GM18502 (cell line): ENCODE results near the gene UPK1A.
"Not testable (repeated sequence)": the region's sequence is repeated elsewhere in the genome, so short reads cannot be mapped to it uniquely, and the experiment has no call there.

Source experiments
- ATAC-seq: cut with Tn5 transposase; IDR thresholded peaks from one replicate; pipeline ENCODE4 v1.9.1; 2021; ENCODE audit warnings: mild to moderate bottlenecking; ENCODE audit not compliant: unreplicated experiment, poor library complexity

The UPK1A gene

GRCh38 chr19:35644206-35644986, 21.9 kb upstream of the UPK1A start:
- ATAC-seq, result peak; percentile 70

GRCh38 chr19:35644987-35645679, 21.2 kb upstream of the UPK1A start:
- ATAC-seq, result no peak

- ATAC-seq, result no peak
Measured at GRCh38 chr19:35645680-35646511, 20.4 kb upstream of the UPK1A start.

- peak; percentile 60 for ATAC-seq
Measured at GRCh38 chr19:35648017-35648961, 18.0 kb upstream of the UPK1A start, which contains the start of gene COX6B1. TSS of gene COX6B1 (plus strand) at chr19:35648323. CDS start at chr19:35651244, 2,921 bp downstream.

GRCh38 chr19:35650581-35650980, 15.7 kb upstream of the UPK1A start:
- no peak for ATAC-seq

- not testable (repeated sequence) for ATAC-seq
Measured at GRCh38 chr19:35654828-35655227, 11.5 kb upstream of the UPK1A start.

- ATAC-seq, result no peak
Measured at GRCh38 chr19:35655600-35655999, 10.7 kb upstream of the UPK1A start.

GRCh38 chr19:35656700-35657099, 9.6 kb upstream of the UPK1A start:
- no peak for ATAC-seq

GRCh38 chr19:35657904-35658700, 8.2 kb upstream of the UPK1A start:
- ATAC-seq, result no peak

GRCh38 chr19:35661995-35662340, 4.3 kb upstream of the UPK1A start:
- no peak for ATAC-seq

GRCh38 chr19:35663981-35664380, 2.3 kb upstream of the UPK1A start:
- ATAC-seq, result no peak

- ATAC-seq, result no peak
Measured at GRCh38 chr19:35665157-35665556, 1.2 kb upstream of the UPK1A start.

GRCh38 chr19:35665604-35666003, 713 bp upstream of the UPK1A start:
- no peak for ATAC-seq

GRCh38 chr19:35669566-35669965, 3.2 kb downstream of the UPK1A start:
- ATAC-seq, result no peak

GRCh38 chr19:35669974-35670373, 3.7 kb downstream of the UPK1A start:
- ATAC-seq, result no peak

- no peak for ATAC-seq
Measured at GRCh38 chr19:35670686-35671085, 4.4 kb downstream of the UPK1A start.

- no peak for ATAC-seq
Measured at GRCh38 chr19:35671818-35672217, 5.5 kb downstream of the UPK1A start.

GRCh38 chr19:35673121-35673804, 6.9 kb downstream of the UPK1A start:
- no peak for ATAC-seq
